T-cell (primary cell): ENCODE data around the gene CDK2. TPM values are rescaled to one million over a fixed set of nuclear protein-coding genes. Genes with fewer than 3 reads are reported as not detected.
"Not testable (repeated sequence)": the region's sequence is repeated elsewhere in the genome, so short reads cannot be mapped to it uniquely, and the experiment has no call there.

Experiments used
- ATAC-seq, 4 experiments: fragments of 200-7000 bp in 3 of 4; fragments of 150-1000 bp in 1 of 4; cut with Tn5 transposase; replicated peaks in 1 of 4; 1 replicate in 3 of 4; 2 replicates in 1 of 4; pipeline ENCODE4 v1.10.0; 2021; ENCODE audit warnings: moderate library complexity in 3 of 4, mild to moderate bottlenecking in 2 of 4, moderate number of reproducible peaks in 1 of 4
- CTCF ChIA-PET, 2 donors: fragments of 300-600 bp; sonication (Branson Sonifier 250); formaldehyde crosslinking; loops; one replicate each; lab custom pipeline; 2022; ENCODE audit warnings: antibody characterized with exemption in 2 of 2; lab: Charles Lee
- POLR2A ChIA-PET, 2 donors: fragments of 300-600 bp; sonication (Branson Sonifier 250); formaldehyde crosslinking; loops; one replicate each; lab custom pipeline; 2022; ENCODE audit warnings: antibody characterized with exemption in 2 of 2; lab: Charles Lee
- DNase-seq, 35 experiments: peaks; one replicate each; pipeline versions ENCODE4 v3.0.0 to v3.0.0-alpha.2; 2013 to 2023
- H3K27ac ChIP-seq: one replicate; pipeline ENCODE4 v1.5.1; 2013; ENCODE audit warnings: low read length
- H3K27me3 ChIP-seq, 2 experiments: replicated peaks in 1 of 2; 1 replicate in 1 of 2; 2 replicates in 1 of 2; pipeline versions ENCODE4 v1.6.1 to v1.7.0; 2013; ENCODE audit warnings: low read length in 1 of 2, mixed read lengths in 1 of 2; ENCODE audit not compliant: control insufficient read depth in 2 of 2, insufficient read depth in 2 of 2; ENCODE audit errors: extremely low read depth in 1 of 2
- H3K36me3 ChIP-seq, 2 donors: 1 replicate in 1 of 2; 2 replicates in 1 of 2; pipeline versions ENCODE4 v1.6.1 to v1.7.0; 2013; ENCODE audit warnings: low read length in 1 of 2; ENCODE audit not compliant: control insufficient read depth in 2 of 2, insufficient read depth in 1 of 2; ENCODE audit errors: extremely low read depth in 1 of 2
- H3K4me1 ChIP-seq, 2 experiments: 1 replicate in 1 of 2; 2 replicates in 1 of 2; pipeline versions ENCODE4 v1.6.1 to v1.7.0; 2013; ENCODE audit warnings: low read length in 2 of 2, mixed read lengths in 1 of 2; ENCODE audit not compliant: insufficient read depth in 2 of 2, control insufficient read depth in 1 of 2; ENCODE audit errors: extremely low read depth in 1 of 2
- H3K4me3 ChIP-seq, 2 donors: 1 replicate in 1 of 2; 2 replicates in 1 of 2; pipeline versions ENCODE4 v1.5.1 to v1.7.0; 2013; ENCODE audit warnings: mild to moderate bottlenecking in 2 of 2, low read length in 1 of 2, moderate library complexity in 1 of 2; ENCODE audit not compliant: control insufficient read depth in 1 of 2; ENCODE audit errors: extremely low read depth in 1 of 2
- H3K9me3 ChIP-seq: 2 replicates; pipeline ENCODE4 v1.7.0; 2013
- H3K27ac Mint-ChIP-seq, 2 donors: one replicate each; pipeline ENCODE4 v1.8.0; 2020 to 2021; ENCODE audit warnings: mild to moderate bottlenecking in 2 of 2, mixed read lengths in 2 of 2
- H3K27me3 Mint-ChIP-seq, 2 donors: one replicate each; pipeline ENCODE4 v1.8.0; 2021 to 2022; ENCODE audit warnings: mixed read lengths in 2 of 2
- H3K36me3 Mint-ChIP-seq: one replicate; pipeline ENCODE4 v1.8.0; 2021; ENCODE audit warnings: mixed read lengths
- H3K4me1 Mint-ChIP-seq, 3 donors: one replicate each; pipeline ENCODE4 v1.8.0; 2020 to 2022; ENCODE audit warnings: mixed read lengths in 3 of 3, mild to moderate bottlenecking in 1 of 3
- H3K4me3 Mint-ChIP-seq, 3 donors: one replicate each; pipeline ENCODE4 v1.8.0; 2020 to 2022; ENCODE audit warnings: mild to moderate bottlenecking in 3 of 3, mixed read lengths in 3 of 3, moderate library complexity in 3 of 3
- H3K9me3 Mint-ChIP-seq, 3 donors: one replicate each; pipeline ENCODE4 v1.8.0; 2020 to 2022; ENCODE audit warnings: mixed read lengths in 3 of 3
- WGBS: methylation state at CpG from one replicate; pipeline ENCODE4 v1.1.5; 2013; ENCODE audit warnings: missing lambda C conversion rate; ENCODE audit not compliant: insufficient coverage; 5-methylcytosine and 5-hydroxymethylcytosine counted together
- total RNA-seq, 35 experiments: library from RNA in 6 of 35; stranded (reverse) in 6 of 35; fragments of 120-200 nt in 1 of 35; gene quantifications; one replicate each; pipeline versions ENCODE4 v1.2.1 to v1.2.4 and lab custom pipeline; 2013 to 2026

Gene CDK2
- total RNA-seq, 5 donors from 2014 or later (not counting 1 experiment from before 2014, with no cell fraction given), result 17.8 to 32.3 (median 23.3) TPM

- H3K36me3 ChIP-seq, H3K27me3 Mint-ChIP-seq, H3K27ac Mint-ChIP-seq, DNase-seq, H3K9me3 Mint-ChIP-seq, POLR2A ChIA-PET, ATAC-seq, H3K27ac ChIP-seq, H3K4me3 Mint-ChIP-seq, H3K36me3 Mint-ChIP-seq, H3K4me3 ChIP-seq, H3K9me3 ChIP-seq: not testable (repeated sequence)
- CTCF ChIA-PET, result interaction anchor here in 1 of 2 donors (0.6 kb wide), 1 partner anchor 47 kb away, joined by 3 read pairs; no protein-coding TSS in a partner anchor
- Histone ChIP-seq H3K4me1 (peaks cover 0 to 16% of the 10 kb centered on the region in 2 experiments), H3K27me3 (peaks cover 0 to 24% of the 10 kb centered on the region in 2 experiments)
- H3K4me1 Mint-ChIP-seq, result peaks cover 21 to 24% (median 23%) of the 10 kb centered on the region in 3 donors
- WGBS, result 95% methylated on average over 19 of the region's 33 CpGs
Observed at GRCh38 chr12:55999999-56000540, 33.4 kb downstream of the CDK2 start.

DNA sequence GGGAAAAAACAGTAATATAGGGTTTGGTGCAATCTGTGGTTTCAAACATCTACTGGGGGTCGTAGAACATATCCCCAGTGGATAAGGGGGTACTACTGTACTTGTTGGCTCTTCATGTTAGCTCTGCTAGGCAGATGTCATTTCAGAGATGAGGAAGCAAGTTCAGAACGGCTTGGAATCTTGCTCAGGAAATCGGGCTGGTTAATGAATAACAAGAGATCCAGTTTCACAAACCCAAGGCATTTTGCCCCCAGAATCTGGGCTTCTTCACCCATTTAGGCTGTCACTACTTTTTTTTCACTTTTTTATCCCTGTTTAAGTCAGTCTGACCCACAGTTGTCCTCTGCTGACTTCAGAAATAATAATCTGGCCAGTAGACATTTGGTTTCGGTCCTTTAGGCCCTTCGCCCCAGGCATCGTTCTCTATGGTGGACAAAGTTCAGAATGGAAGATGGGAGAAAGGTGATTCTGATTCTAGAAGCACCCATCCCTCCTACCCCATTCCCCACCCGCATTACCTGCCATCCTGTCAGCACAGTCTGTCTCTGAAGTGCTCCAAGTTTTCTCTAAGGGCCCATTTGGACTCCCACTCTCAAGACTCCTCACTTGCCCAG, 35.0 kb downstream of the CDK2 start:
- CTCF ChIA-PET, result no interaction called here
- H3K9me3 ChIP-seq, result no peaks in the 10 kb centered on the region
- H3K27ac Mint-ChIP-seq, result no peak overlapping the region
- H3K36me3 ChIP-seq, result no peaks in the 10 kb centered on the region
- peaks cover 0 to 13% of the 10 kb centered on the region in 2 experiments for H3K4me1 ChIP-seq
- no peak for DNase-seq
- peaks cover 0 to 22% of the 10 kb centered on the region in 2 experiments for H3K27me3 ChIP-seq
- H3K4me3 ChIP-seq, result no peak overlapping the region
- H3K9me3 Mint-ChIP-seq, result no peaks in the 10 kb centered on the region
- POLR2A ChIA-PET, result no interaction called here
- no peak overlapping the region for H3K4me3 Mint-ChIP-seq
- H3K27me3 Mint-ChIP-seq, result peaks cover 0 to 9% of the 10 kb centered on the region in 2 donors
- ATAC-seq, result no peak
- H3K4me1 Mint-ChIP-seq, result peaks cover 20 to 25% (median 22%) of the 10 kb centered on the region in 3 donors
- H3K27ac ChIP-seq, result no peak overlapping the region
- H3K36me3 Mint-ChIP-seq, result no peaks in the 10 kb centered on the region
- 68% methylated on average over 3 of the region's 7 CpGs for WGBS

GRCh38 chr12:56003376-56003775, 36.7 kb downstream of the CDK2 start:
- H3K27me3 Mint-ChIP-seq, H3K36me3 Mint-ChIP-seq, CTCF ChIA-PET, H3K27me3 ChIP-seq, H3K4me3 ChIP-seq, H3K9me3 Mint-ChIP-seq, ATAC-seq, DNase-seq, POLR2A ChIA-PET, H3K9me3 ChIP-seq, H3K4me3 Mint-ChIP-seq, H3K27ac ChIP-seq, H3K36me3 ChIP-seq: not testable (repeated sequence)
- 91% methylated on average over 4 of the region's 5 CpGs for WGBS
- H3K4me1 ChIP-seq, result peaks cover 6 to 16% of the 10 kb centered on the region in 2 experiments
- H3K4me1 Mint-ChIP-seq, result peaks cover 22 to 25% (median 22%) of the 10 kb centered on the region in 3 donors
- H3K27ac Mint-ChIP-seq, result peak overlapping the region in 1 of 2 donors; percentile 22

DNA sequence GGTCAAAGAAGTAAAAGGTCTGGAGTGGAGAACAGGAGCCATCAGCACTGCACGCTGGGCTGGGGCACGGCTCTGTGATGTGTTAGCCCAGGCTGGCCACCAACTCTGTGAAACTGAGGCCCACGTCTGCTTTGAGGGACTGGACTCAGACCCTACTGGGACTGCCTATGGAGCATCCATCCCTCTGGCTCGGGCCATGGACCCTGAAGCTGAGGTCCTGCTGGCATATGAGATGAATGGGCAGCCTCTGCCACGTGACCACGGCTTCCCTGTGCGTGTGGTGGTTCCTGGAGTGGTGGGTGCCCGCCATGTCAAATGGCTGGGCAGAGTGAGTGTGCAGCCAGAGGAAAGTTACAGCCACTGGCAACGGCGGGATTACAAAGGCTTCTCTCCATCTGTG, 37.6 kb downstream of the CDK2 start:
- H3K36me3 Mint-ChIP-seq, result no peaks in the 10 kb centered on the region
- H3K4me1 ChIP-seq, result peaks cover 6 to 16% of the 10 kb centered on the region in 2 experiments
- POLR2A ChIA-PET, result interaction anchor here in 1 of 2 donors (0.5 kb wide), 1 partner anchor 623 kb away, joined by 3 read pairs; no protein-coding TSS in a partner anchor
- CTCF ChIA-PET, result interaction anchor here in 1 of 2 donors (0.6 kb wide), 1 partner anchor 24 kb away, joined by 15 read pairs; no protein-coding TSS in a partner anchor
- no peaks in the 10 kb centered on the region for H3K9me3 Mint-ChIP-seq
- H3K4me1 Mint-ChIP-seq, result peaks cover 26 to 29% (median 27%) of the 10 kb centered on the region in 3 donors
- no peaks in the 10 kb centered on the region for H3K9me3 ChIP-seq
- no peaks in the 10 kb centered on the region for H3K36me3 ChIP-seq
- no peak overlapping the region for H3K4me3 Mint-ChIP-seq
- H3K27me3 ChIP-seq, result peaks cover 0 to 2% of the 10 kb centered on the region in 2 experiments
- H3K4me3 ChIP-seq, result no peak overlapping the region
- H3K27ac Mint-ChIP-seq, result peak overlapping the region in 1 of 2 donors; percentile 47
- H3K27ac ChIP-seq, result no peak overlapping the region
- 92% methylated on average over 10 of the region's 10 CpGs for WGBS
- ATAC-seq, result no peak
- no peak for DNase-seq
- H3K27me3 Mint-ChIP-seq, result no peaks in the 10 kb centered on the region

DNA sequence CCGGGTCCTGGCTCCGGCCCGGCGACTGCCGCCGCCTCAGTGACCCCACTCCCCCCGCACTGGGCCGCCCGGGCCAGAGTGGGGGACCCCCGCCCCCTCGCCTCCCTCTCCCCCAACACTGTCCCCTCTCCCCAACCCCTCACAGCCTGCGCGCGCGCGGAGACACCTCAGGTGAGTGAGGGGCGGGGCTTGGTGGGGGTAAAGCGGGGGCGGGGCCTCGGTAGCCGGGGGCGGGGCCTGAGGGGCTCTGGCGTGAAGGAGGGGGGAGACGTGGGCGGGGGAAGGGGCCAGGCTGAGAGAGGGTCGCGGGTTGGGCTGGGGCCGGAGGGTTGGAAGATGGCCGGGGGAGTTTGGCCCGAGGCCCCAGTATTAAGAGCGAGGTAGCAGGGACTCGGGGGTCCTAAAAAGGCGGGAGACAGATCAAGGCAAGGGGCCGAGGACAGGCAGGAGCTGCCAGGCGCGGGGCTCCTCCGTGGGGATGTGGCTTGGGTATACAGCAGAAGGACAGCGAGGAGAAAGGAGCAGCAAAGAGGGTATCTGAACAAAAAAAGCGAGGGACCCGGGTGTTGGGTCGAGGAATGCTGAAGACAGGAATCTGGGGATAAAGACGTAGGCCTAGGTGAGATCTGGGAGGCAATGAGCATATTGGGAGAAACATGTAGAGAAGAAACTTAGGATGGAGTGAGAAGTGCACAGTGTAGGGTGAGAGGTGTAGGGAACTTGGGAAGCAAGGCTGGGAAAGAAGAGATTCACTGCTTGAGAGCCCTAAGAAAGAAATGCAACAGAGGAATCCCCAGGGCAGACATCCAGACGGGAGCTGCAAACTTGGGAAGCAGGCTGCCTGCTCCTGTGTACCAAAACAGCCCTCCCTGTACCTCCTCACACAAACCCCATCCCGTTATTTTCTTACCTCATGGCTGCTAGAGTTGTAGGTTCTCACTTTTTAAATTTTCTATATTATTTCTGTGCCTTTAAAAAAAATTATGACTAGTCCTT, 41.2 kb downstream of the CDK2 start:
- CTCF ChIA-PET, result interaction anchor here (0.5 to 1.4 kb wide), 4 partner anchors 26 to 96 kb away, joined by 3 to 6 read pairs (median 4); partner anchors contain the start of genes PA2G4 (in 1 of the 2), PYM1 (in 1 of the 2) and RAB5B (in 1 of the 2)
- WGBS, result 11% methylated on average over 21 of the region's 44 CpGs
- H3K36me3 ChIP-seq, result no peaks in the 10 kb centered on the region

More for the DNA sequence above, 41.2 kb downstream of the CDK2 start:
- Mint-ChIP-seq H3K27ac (peak overlapping the region; percentile 85 to 92), H3K9me3 (no peaks in the 10 kb centered on the region), H3K27me3 (no peaks in the 10 kb centered on the region), H3K36me3 (peaks cover 3% of the 10 kb centered on the region), H3K4me1 (peaks cover 21 to 26% (median 24%) of the 10 kb centered on the region in 3 donors), H3K4me3 (peak overlapping the region; percentile 83 to 90 (median 85))
- Histone ChIP-seq H3K4me1 (peaks cover 6 to 16% of the 10 kb centered on the region in 2 experiments), H3K27me3 (peaks cover 0 to 2% of the 10 kb centered on the region in 2 experiments), H3K27ac (peak overlapping the region; percentile 45), H3K9me3 (no peaks in the 10 kb centered on the region), H3K4me3 (peak overlapping the region; percentile 58 to 82)
- POLR2A ChIA-PET, result no interaction called here
- DNase-seq, result peak; percentile 12 to 79 (median 59)
- peak; percentile 83 to 90 (median 86) for ATAC-seq
